ENCODE data around the gene TAAR8. TPM values are rescaled to one million over a fixed set of nuclear protein-coding genes. Genes with fewer than 3 reads are reported as not detected.

TAAR8 gene
- total and polyA plus RNA-seq, 2 of the 13 experiments (the other 11 are each of a cell fraction or from before 2014, with no cell fraction given) = 0.07 TPM; not detected in 1

DNA sequence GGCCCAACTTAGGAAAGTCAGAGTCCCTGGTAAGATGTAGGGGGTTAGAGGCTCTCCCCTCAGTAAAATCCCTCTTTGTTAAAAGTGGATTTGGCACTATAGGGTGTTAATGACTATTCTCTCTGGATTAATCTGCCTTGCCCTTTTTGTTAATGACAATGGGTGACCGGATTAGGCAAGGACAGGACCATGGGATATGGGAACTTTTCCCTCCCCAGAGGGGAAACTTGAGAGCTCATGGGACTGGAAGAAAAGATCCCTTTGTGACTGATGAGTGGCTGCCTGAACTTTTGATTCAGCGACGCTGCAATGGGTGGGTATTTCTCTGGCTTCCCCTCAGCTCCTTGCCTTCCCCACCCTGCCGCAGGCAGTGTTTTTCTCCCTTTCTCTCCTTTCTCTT, 26.6 kb upstream of the TAAR8 start:
- intact Hi-C loops (cut with micrococcal nuclease; ENCODE audit: unreplicated experiment) = no loop called here
- H2AFZ ChIP-seq (ENCODE audit: low read length) = no peak overlapping the region
- H3K4me2 ChIP-seq (ENCODE audit: low read depth, low read length) = no peak overlapping the region
- no peak overlapping the region for H3K9ac ChIP-seq (ENCODE audit: insufficient read depth, low read depth, low read length)
- no peaks in the 10 kb centered on the region for H3K79me2 ChIP-seq (ENCODE audit: insufficient read depth, low read length)
- H3K27me3 ChIP-seq (ENCODE audit: control insufficient read depth in 1 of 2, insufficient read depth in 2 of 2, low read length in 2 of 2) = peaks cover 0 to 6% of the 10 kb centered on the region in 2 experiments; a peak in 2 of 5 replicates
- TF ChIP-seq ZNF816 (CRISPR knock-in tag; IDR thresholded peaks at IDR 0.05; ENCODE audit: borderline replicate concordance) (no peak), SNAPC2 (CRISPR knock-in tag; IDR thresholded peaks at IDR 0.05) (no peak), POGZ (CRISPR knock-in tag; IDR thresholded peaks at IDR 0.05) (no peak), ZNF780A (CRISPR knock-in tag; IDR thresholded peaks at IDR 0.05) (no peak), RFX5 (IDR thresholded peaks at IDR 0.05; ENCODE audit: low read depth, low read length) (no peak), LCORL (IDR thresholded peaks at IDR 0.05) (no peak), LCORL (CRISPR knock-in tag; IDR thresholded peaks at IDR 0.05) (no peak), ZNF121 (CRISPR knock-in tag; IDR thresholded peaks at IDR 0.05) (no peak), CENPT (CRISPR knock-in tag; IDR thresholded peaks at IDR 0.05; ENCODE audit: low read depth) (no peak), ZNF841 (CRISPR knock-in tag; IDR thresholded peaks at IDR 0.05; ENCODE audit: borderline replicate concordance) (no peak), EP300 (IDR thresholded peaks at IDR 0.05; ENCODE audit: low read depth in 2 of 2, low read length in 2 of 2) (no peak), EP300 (CRISPR knock-in tag; IDR thresholded peaks at IDR 0.05; ENCODE audit: borderline replicate concordance) (no peak), ZFP36L2 (CRISPR knock-in tag; IDR thresholded peaks at IDR 0.05) (no peak), TCF12 (IDR thresholded peaks at IDR 0.05) (no peak), TCF12 (CRISPR knock-in tag; IDR thresholded peaks at IDR 0.05) (no peak)
- TF ChIP-seq, protein P1, sequence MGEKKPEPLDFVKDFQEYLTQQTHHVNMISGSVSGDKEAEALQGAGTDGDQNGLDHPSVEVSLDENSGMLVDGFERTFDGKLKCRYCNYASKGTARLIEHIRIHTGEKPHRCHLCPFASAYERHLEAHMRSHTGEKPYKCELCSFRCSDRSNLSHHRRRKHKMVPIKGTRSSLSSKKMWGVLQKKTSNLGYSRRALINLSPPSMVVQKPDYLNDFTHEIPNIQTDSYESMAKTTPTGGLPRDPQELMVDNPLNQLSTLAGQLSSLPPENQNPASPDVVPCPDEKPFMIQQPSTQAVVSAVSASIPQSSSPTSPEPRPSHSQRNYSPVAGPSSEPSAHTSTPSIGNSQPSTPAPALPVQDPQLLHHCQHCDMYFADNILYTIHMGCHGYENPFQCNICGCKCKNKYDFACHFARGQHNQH (CRISPR knock-in tag; IDR thresholded peaks at IDR 0.05) = no peak
- TF ChIP-seq, protein P2, sequence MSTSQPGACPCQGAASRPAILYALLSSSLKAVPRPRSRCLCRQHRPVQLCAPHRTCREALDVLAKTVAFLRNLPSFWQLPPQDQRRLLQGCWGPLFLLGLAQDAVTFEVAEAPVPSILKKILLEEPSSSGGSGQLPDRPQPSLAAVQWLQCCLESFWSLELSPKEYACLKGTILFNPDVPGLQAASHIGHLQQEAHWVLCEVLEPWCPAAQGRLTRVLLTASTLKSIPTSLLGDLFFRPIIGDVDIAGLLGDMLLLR (CRISPR knock-in tag; IDR thresholded peaks at IDR 0.05) = no peak
- TF ChIP-seq, protein P3, sequence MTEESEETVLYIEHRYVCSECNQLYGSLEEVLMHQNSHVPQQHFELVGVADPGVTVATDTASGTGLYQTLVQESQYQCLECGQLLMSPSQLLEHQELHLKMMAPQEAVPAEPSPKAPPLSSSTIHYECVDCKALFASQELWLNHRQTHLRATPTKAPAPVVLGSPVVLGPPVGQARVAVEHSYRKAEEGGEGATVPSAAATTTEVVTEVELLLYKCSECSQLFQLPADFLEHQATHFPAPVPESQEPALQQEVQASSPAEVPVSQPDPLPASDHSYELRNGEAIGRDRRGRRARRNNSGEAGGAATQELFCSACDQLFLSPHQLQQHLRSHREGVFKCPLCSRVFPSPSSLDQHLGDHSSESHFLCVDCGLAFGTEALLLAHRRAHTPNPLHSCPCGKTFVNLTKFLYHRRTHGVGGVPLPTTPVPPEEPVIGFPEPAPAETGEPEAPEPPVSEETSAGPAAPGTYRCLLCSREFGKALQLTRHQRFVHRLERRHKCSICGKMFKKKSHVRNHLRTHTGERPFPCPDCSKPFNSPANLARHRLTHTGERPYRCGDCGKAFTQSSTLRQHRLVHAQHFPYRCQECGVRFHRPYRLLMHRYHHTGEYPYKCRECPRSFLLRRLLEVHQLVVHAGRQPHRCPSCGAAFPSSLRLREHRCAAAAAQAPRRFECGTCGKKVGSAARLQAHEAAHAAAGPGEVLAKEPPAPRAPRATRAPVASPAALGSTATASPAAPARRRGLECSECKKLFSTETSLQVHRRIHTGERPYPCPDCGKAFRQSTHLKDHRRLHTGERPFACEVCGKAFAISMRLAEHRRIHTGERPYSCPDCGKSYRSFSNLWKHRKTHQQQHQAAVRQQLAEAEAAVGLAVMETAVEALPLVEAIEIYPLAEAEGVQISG (CRISPR knock-in tag; IDR thresholded peaks at IDR 0.05) = no peak
- H3K9me3 ChIP-seq (ENCODE audit: low read length) = no peaks in the 10 kb centered on the region
- ChIA-PET POLR2A (no interaction called here), CTCF (ENCODE audit: low intra/inter-chr PET ratio, low total read pairs) (no interaction called here)
- peaks cover 11% of the 10 kb centered on the region; the same call in 1 of the 2 replicates for H3K4me1 ChIP-seq (ENCODE audit: insufficient read depth, low read length)
- ATAC-seq (no peak), FAIRE-seq (no peak), DNase-seq (ENCODE audit: low spot score) (no peak)
- H3K27ac ChIP-seq (ENCODE audit: extremely low read length, insufficient read depth, low read length) = no peak overlapping the region
- in situ Hi-C loops (cut with HindIII; ENCODE audit: extremely low pct_ligation_motif_present, low pct_unique_long_range_greater_than_20kb) = no loop called here
- H4K20me1 ChIP-seq (ENCODE audit: insufficient read depth, low read length) = no peaks in the 10 kb centered on the region
- 43% methylated on average over 4 of the region's 4 CpGs for WGBS (ENCODE audit: low lambda C conversion rate)
- no peaks in the 10 kb centered on the region for H3K36me3 ChIP-seq (replicated peaks in 1 of 2; ENCODE audit: control insufficient read depth in 1 of 2, insufficient read depth in 2 of 2, low read length in 2 of 2)
- no peak overlapping the region for H3K4me3 ChIP-seq (replicated peaks in 1 of 3; ENCODE audit: insufficient read depth in 1 of 3, low read depth in 2 of 3, low read length in 3 of 3)
- no TSS peak for BruUV-seq (replicated peaks)

Data from HepG2 (cell line).